ENCODE measurements around the gene HELB. TPM values are rescaled to one million over a fixed set of nuclear protein-coding genes. Genes with fewer than 3 reads are reported as not detected.
"Not testable (repeated sequence)": the region's sequence is repeated elsewhere in the genome, so short reads cannot be mapped to it uniquely, and the experiment has no call there.

The HELB gene
- total and polyA plus RNA-seq, 2 donors: 0.70 to 15.0 TPM

DNA sequence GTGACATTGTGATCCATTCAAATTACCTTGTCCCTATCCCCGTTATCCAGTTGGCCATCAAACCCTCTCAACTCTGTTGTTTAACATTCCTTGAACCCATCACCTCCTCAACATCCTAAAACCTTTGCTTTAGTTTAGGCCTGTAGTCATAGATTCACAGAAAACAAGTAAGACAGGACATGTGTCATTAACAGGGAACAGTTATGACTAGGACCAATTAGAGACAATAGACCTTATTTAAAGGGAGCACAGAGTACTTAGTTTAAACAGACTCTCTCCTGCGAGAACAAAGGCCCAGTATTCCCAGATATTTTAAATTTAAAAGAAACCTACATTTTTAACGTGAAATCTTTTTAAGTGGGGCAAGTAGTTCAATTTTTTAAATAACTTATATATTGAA is 20.0 kb upstream of the HELB start:
- Histone ChIP-seq H3K36me3 (ENCODE audit: insufficient read depth) (no peaks in the 10 kb centered on the region), H3K27ac (ENCODE audit: low read depth) (no peak overlapping the region), H3K4me3 (ENCODE audit: low read depth, low read length) (no peak overlapping the region), H3K4me1 (ENCODE audit: insufficient read depth) (no peaks in the 10 kb centered on the region)
- DNase-seq (ENCODE audit: extremely low spot score): no peak
- 85% methylated on average over 3 of the region's 3 CpGs for WGBS

- WGBS: 93% methylated on average over 3 of the region's 3 CpGs
- no peaks in the 10 kb centered on the region for H3K4me1 ChIP-seq (ENCODE audit: insufficient read depth)
- H3K36me3 ChIP-seq (ENCODE audit: insufficient read depth): no peaks in the 10 kb centered on the region
- no peak overlapping the region for H3K27ac ChIP-seq (ENCODE audit: low read depth)
- DNase-seq (ENCODE audit: extremely low spot score): no peak
- H3K4me3 ChIP-seq (ENCODE audit: low read depth, low read length): no peak overlapping the region
Observed at GRCh38 chr12:66287275-66287674, 15.0 kb upstream of the HELB start.

- Histone ChIP-seq H3K4me3 (ENCODE audit: low read depth, low read length) (no peak overlapping the region), H3K4me1 (ENCODE audit: insufficient read depth) (no peaks in the 10 kb centered on the region), H3K27ac (ENCODE audit: low read depth) (no peak overlapping the region), H3K36me3 (ENCODE audit: insufficient read depth) (no peaks in the 10 kb centered on the region)
- WGBS: 86% methylated on average over 5 of the region's 5 CpGs
- DNase-seq (ENCODE audit: extremely low spot score): no peak
Observed at GRCh38 chr12:66288121-66288520, 14.2 kb upstream of the HELB start.

GRCh38 chr12:66289485-66289884 is 12.8 kb upstream of the HELB start:
- no peak overlapping the region for H3K27ac ChIP-seq (ENCODE audit: low read depth)
- no peaks in the 10 kb centered on the region for H3K4me1 ChIP-seq (ENCODE audit: insufficient read depth)
- WGBS: 87% methylated on average over 2 of the region's 2 CpGs
- H3K36me3 ChIP-seq (ENCODE audit: insufficient read depth): no peaks in the 10 kb centered on the region
- no peak for DNase-seq (ENCODE audit: extremely low spot score)
- no peak overlapping the region for H3K4me3 ChIP-seq (ENCODE audit: low read depth, low read length)

DNA sequence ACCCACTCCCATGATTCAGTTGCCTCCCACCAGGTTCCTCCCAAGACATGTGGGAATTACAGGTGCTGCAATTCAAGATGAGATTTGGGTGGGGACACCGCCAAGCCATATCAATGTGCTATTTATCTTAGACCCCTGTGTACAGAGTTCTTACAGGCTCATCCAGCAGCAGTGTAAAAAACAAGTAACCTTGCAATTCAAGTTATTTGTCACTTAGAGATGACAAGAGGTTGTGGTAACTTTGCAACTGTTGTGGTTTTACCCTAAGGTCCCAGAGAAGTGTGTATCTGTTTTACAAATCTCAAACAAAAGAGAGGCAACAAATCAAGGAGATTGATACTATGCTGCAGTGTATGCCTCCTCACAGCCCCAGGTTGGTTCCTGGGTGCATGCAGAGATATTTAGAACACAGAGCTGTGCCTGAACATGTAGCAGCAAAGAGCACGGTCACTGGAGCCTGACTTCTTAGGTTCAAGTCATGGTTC is 11.5 kb upstream of the HELB start:
- Histone ChIP-seq H3K4me3 (ENCODE audit: low read depth, low read length) (no peak overlapping the region), H3K36me3 (ENCODE audit: insufficient read depth) (no peaks in the 10 kb centered on the region), H3K27ac (ENCODE audit: low read depth) (no peak overlapping the region), H3K4me1 (ENCODE audit: insufficient read depth) (no peaks in the 10 kb centered on the region)
- no peak for DNase-seq (ENCODE audit: extremely low spot score)
- WGBS: 78% methylated on average over 2 of the region's 2 CpGs

GRCh38 chr12:66296176-66296683 is 6.1 kb upstream of the HELB start:
- Histone ChIP-seq H3K4me3 (ENCODE audit: low read depth, low read length) (no peak overlapping the region), H3K27ac (ENCODE audit: low read depth) (no peak overlapping the region), H3K4me1 (ENCODE audit: insufficient read depth) (no peaks in the 10 kb centered on the region), H3K36me3 (ENCODE audit: insufficient read depth) (no peaks in the 10 kb centered on the region)
- WGBS: 91% methylated on average over 1 of the region's 1 CpG
- DNase-seq (ENCODE audit: extremely low spot score): no peak

GRCh38 chr12:66297080-66297479 is 5.2 kb upstream of the HELB start:
- no peak overlapping the region for H3K4me3 ChIP-seq (ENCODE audit: low read depth, low read length)
- no peak for DNase-seq (ENCODE audit: extremely low spot score)
- no peaks in the 10 kb centered on the region for H3K36me3 ChIP-seq (ENCODE audit: insufficient read depth)
- no peak overlapping the region for H3K27ac ChIP-seq (ENCODE audit: low read depth)
- WGBS: 49% methylated on average over 4 of the region's 4 CpGs
- H3K4me1 ChIP-seq (ENCODE audit: insufficient read depth): no peaks in the 10 kb centered on the region

DNA sequence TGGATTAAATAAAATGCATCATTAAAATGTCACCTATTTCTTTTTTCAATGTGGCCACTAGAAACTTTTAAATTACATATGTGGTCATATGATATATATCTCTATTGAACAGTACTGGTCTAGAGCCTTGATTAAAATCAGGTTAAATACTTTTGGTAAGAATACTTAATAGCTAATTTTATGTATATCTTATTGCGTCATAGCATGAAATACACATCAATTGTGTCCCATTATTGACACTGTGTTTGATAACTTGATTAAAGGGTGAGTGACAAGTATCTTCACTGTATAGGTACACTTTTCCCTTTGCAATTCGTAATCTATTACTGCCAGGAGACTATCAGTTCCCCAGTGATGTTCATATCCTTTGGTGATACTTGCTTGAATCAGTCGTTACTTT is 4.4 kb upstream of the HELB start:
- Histone ChIP-seq H3K4me1 (ENCODE audit: insufficient read depth) (no peaks in the 10 kb centered on the region), H3K27ac (ENCODE audit: low read depth) (no peak overlapping the region), H3K4me3 (ENCODE audit: low read depth, low read length) (no peak overlapping the region), H3K36me3 (ENCODE audit: insufficient read depth) (no peaks in the 10 kb centered on the region)
- WGBS: 85% methylated on average over 3 of the region's 3 CpGs
- DNase-seq (ENCODE audit: extremely low spot score): no peak

DNA sequence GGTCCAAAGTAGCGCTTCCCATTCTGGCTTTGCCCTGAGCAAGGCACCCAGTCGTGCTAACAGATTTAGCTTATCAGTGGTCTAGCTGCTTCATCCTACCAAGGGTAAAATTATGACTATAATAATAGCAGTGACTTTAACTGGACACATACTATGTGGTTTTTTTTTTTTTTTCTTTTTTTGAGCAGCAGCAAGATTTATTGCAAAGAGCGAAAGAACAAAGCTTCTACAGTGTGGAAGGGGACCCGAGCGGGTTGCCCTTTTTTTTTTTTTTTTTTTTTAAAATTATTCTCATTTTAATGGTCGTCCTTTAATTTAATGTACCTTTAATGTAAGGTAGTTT is 505 bp downstream of the HELB start:
- DNase-seq (ENCODE audit: extremely low spot score): no peak
- 14% methylated on average over 6 of the region's 6 CpGs for WGBS
- Histone ChIP-seq H3K36me3 (ENCODE audit: insufficient read depth) (no peaks in the 10 kb centered on the region), H3K4me1 (ENCODE audit: insufficient read depth) (no peaks in the 10 kb centered on the region), H3K4me3 (ENCODE audit: low read depth, low read length) (peak overlapping the region; percentile 70), H3K27ac (ENCODE audit: low read depth) (peak overlapping the region; percentile 11)

DNA sequence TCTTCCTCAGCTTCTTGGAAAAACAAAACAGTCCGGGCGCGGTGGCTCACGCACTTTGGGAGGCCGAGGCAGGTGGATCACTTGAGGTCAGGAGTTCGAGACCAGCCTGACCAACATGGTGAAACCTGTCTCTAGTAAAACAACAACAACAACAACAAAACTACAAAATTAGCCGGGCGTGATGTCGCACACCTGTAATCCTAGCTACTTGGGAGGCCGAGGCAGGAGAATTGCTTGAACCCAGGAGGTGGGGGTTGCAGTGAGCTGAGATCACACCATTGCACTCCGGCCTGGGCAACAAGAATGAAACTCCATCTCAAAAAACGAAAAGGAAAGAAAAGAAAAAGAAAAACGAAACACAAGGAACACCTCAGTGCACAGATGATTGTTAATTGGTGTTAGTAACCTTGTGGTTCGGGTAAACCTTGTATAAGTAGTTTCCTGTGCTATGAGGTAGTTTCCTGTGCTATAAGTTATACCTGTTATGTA is 1.1 kb downstream of the HELB start:
- H3K36me3 ChIP-seq (ENCODE audit: insufficient read depth); DNase-seq (ENCODE audit: extremely low spot score); H3K27ac ChIP-seq (ENCODE audit: low read depth); H3K4me1 ChIP-seq (ENCODE audit: insufficient read depth): not testable (repeated sequence)
- H3K4me3 ChIP-seq (ENCODE audit: low read depth, low read length): peak overlapping the region; percentile 25
- WGBS: 84% methylated on average over 14 of the region's 14 CpGs

DNA sequence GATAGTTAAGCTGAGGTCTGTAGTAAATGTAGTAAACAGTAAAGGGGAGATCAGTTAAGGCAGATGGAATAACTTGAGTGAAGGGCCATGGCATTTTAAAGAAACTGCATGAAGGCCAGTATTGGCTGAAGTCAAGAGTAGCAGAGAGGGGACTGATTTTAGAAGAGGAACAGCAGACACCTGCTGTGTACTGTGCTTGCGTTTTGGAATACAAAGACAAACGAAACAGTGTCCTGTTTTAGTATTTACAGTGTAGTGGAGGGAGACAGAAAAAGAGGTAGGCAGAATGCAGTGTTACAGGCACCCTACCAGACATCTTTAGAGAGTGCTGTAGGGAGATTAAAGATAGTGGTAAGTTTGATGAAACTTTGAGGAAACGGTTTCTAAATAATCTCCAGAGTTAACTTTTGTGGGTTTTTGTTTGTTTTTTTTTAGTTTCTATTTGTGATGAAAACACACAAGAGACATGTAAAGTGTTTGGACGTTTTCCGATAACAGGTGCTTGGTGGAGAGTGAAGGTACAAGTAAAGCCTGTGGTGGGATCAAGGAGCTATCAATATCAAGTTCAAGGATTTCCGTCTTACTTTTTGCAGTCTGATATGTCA is 2.1 kb downstream of the HELB start:
- WGBS: 71% methylated on average over 6 of the region's 6 CpGs
- Histone ChIP-seq H3K36me3 (ENCODE audit: insufficient read depth) (no peaks in the 10 kb centered on the region), H3K4me1 (ENCODE audit: insufficient read depth) (no peaks in the 10 kb centered on the region), H3K27ac (ENCODE audit: low read depth) (no peak overlapping the region), H3K4me3 (ENCODE audit: low read depth, low read length) (no peak overlapping the region)
- no peak for DNase-seq (ENCODE audit: extremely low spot score)

DNA sequence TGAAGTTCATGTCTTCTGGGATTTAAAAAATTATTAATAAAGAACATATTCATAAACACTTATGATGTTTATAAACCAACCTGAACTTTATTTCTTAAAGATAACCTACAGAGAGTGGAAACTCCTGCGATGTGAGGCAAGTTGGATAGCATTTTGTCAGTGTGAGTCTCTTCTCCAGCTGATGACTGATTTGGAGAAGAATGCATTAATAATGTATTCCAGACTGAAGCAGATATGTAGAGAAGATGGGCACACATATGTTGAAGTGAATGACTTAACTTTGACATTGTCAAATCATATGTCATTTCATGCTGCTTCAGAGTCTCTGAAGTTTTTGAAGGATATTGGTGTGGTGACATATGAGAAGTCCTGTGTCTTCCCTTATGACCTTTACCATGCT is 7.3 kb downstream of the HELB start:
- 96% methylated on average over 1 of the region's 1 CpG for WGBS
- no peak for DNase-seq (ENCODE audit: extremely low spot score)
- Histone ChIP-seq H3K36me3 (ENCODE audit: insufficient read depth) (no peaks in the 10 kb centered on the region), H3K27ac (ENCODE audit: low read depth) (no peak overlapping the region), H3K4me1 (ENCODE audit: insufficient read depth) (peaks cover 2% of the 10 kb centered on the region), H3K4me3 (ENCODE audit: low read depth, low read length) (no peak overlapping the region)

- H3K4me3 ChIP-seq (ENCODE audit: low read depth, low read length): no peak overlapping the region
- H3K4me1 ChIP-seq (ENCODE audit: insufficient read depth): peaks cover 2% of the 10 kb centered on the region
- 84% methylated on average over 1 of the region's 1 CpG for WGBS
- DNase-seq (ENCODE audit: extremely low spot score): no peak
- H3K36me3 ChIP-seq (ENCODE audit: insufficient read depth): no peaks in the 10 kb centered on the region
- H3K27ac ChIP-seq (ENCODE audit: low read depth): no peak overlapping the region
Observed at GRCh38 chr12:66312189-66312588, 9.9 kb downstream of the HELB start.

DNA sequence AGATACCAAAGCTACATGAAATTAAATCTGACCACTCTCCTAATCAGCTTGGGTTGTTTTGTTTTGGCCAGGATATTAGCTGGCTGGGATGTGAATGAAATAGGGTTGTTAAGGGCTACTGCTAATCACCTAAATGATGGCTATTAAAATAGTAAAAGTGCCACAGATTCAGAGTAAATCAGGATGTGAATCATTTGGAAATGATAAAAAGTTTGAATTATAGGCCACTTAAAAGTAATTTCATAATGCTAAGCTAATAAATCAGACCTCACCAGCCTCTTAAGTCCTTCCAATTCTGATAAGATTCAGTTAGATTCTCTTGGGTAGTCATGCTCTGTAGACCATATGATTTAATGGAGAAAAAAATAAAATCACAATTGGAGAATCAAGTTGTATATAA is 12.0 kb downstream of the HELB start:
- H3K36me3 ChIP-seq (ENCODE audit: insufficient read depth): no peaks in the 10 kb centered on the region
- no peak overlapping the region for H3K4me3 ChIP-seq (ENCODE audit: low read depth, low read length)
- DNase-seq (ENCODE audit: extremely low spot score): no peak
- no peak overlapping the region for H3K27ac ChIP-seq (ENCODE audit: low read depth)
- H3K4me1 ChIP-seq (ENCODE audit: insufficient read depth): peaks cover 2% of the 10 kb centered on the region

All from urinary bladder (tissue), 4 donors.